ENCODE data around the gene SGIP1. TPM values are rescaled to one million over a fixed set of nuclear protein-coding genes. Genes with fewer than 3 reads are reported as not detected.

The SGIP1 gene
- total RNA-seq, 3 donors from 2014 or later, result 0.65 to 7.3 (median 0.93) TPM

- ATAC-seq (no peak), DNase-seq (no peak)
- intact Hi-C loops (cut with DNase I, micrococcal nuclease), result no loop called here
- TF ChIP-seq CTCF (IDR thresholded peaks at IDR 0.05), result no peak
- H3K36me3 ChIP-seq (ENCODE audit: low read depth), result no peaks in the 10 kb centered on the region
- no peaks in the 10 kb centered on the region for H3K9me3 ChIP-seq
- H3K4me1 ChIP-seq (ENCODE audit: low read depth), result no peaks in the 10 kb centered on the region
- H3K4me3 ChIP-seq, result no peak overlapping the region
These were observed 12.3 kb downstream of the SGIP1 start for GRCh38 chr1:66546047-66546810.

GRCh38 chr1:66549017-66549416 lies 15.1 kb downstream of the SGIP1 start:
- DNase-seq, result no peak
- intact Hi-C loops (cut with DNase I, micrococcal nuclease), result no loop called here
- Histone ChIP-seq H3K36me3 (ENCODE audit: low read depth) (no peaks in the 10 kb centered on the region), H3K9me3 (no peaks in the 10 kb centered on the region), H3K4me1 (ENCODE audit: low read depth) (no peaks in the 10 kb centered on the region), H3K4me3 (no peak overlapping the region)
- no peak for TF ChIP-seq CTCF (IDR thresholded peaks at IDR 0.05)
- ATAC-seq, result no peak

- TF ChIP-seq CTCF (IDR thresholded peaks at IDR 0.05), result no peak
- ATAC-seq (no peak), DNase-seq (no peak)
- Histone ChIP-seq H3K4me1 (ENCODE audit: low read depth) (no peaks in the 10 kb centered on the region), H3K4me3 (no peak overlapping the region), H3K9me3 (no peaks in the 10 kb centered on the region), H3K36me3 (ENCODE audit: low read depth) (no peaks in the 10 kb centered on the region)
- intact Hi-C loops (cut with DNase I, micrococcal nuclease), result no loop called here
These were observed 16.3 kb downstream of the SGIP1 start for GRCh38 chr1:66550243-66550642.

GRCh38 chr1:66552287-66552686 lies 18.3 kb downstream of the SGIP1 start:
- Histone ChIP-seq H3K4me3 (no peak overlapping the region), H3K4me1 (ENCODE audit: low read depth) (no peaks in the 10 kb centered on the region), H3K9me3 (no peaks in the 10 kb centered on the region), H3K36me3 (ENCODE audit: low read depth) (no peaks in the 10 kb centered on the region)
- no peak for TF ChIP-seq CTCF (IDR thresholded peaks at IDR 0.05)
- ATAC-seq (no peak), DNase-seq (no peak)
- intact Hi-C loops (cut with DNase I, micrococcal nuclease), result no loop called here

GRCh38 chr1:66552829-66553228 lies 18.9 kb downstream of the SGIP1 start:
- TF ChIP-seq CTCF (IDR thresholded peaks at IDR 0.05), result no peak
- DNase-seq, result no peak
- Histone ChIP-seq H3K4me3 (no peak overlapping the region), H3K4me1 (ENCODE audit: low read depth) (no peaks in the 10 kb centered on the region), H3K9me3 (no peaks in the 10 kb centered on the region), H3K36me3 (ENCODE audit: low read depth) (no peaks in the 10 kb centered on the region)
- ATAC-seq, result no peak
- intact Hi-C loops (cut with DNase I, micrococcal nuclease), result no loop called here

Measured in mucosa of descending colon (tissue), 3 donors.